ENCODE measurements around the gene TCF4.

DNA sequence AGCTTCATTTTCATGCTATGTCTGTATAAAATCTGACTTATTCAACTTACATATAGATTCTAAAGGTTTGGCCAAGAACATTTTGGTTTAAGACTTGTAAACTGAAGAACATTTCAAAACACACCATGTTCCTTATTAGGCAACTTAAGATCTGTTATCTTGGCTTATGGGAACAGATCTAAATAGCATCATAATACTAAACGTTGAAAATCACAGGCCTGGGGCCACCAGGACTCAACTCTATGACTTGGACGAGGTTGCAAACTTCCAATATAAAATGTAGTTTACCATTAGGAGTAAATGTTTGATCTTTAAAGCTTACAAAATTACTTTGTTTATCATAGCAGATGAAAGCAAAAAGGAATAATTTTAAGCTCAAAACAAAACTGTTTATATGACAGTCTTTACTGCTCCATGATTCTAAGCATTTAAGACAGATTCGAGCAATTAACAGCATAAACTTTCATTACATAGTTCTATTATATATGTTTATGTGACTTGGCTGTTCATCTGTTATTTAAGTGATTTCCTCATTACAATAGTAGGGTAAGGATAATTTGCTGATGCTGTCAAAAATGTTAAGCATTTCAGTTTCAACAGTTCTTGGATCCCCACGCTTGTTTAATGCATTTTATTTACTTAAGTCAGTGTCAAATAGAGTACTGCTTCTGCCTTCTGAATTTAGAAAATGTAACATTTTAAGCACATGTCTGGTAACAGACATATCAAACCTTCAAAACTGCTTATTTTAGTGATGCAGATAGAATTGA lies 8.3 kb downstream of the TCF4 start:
- TF ChIP-seq, protein P1, sequence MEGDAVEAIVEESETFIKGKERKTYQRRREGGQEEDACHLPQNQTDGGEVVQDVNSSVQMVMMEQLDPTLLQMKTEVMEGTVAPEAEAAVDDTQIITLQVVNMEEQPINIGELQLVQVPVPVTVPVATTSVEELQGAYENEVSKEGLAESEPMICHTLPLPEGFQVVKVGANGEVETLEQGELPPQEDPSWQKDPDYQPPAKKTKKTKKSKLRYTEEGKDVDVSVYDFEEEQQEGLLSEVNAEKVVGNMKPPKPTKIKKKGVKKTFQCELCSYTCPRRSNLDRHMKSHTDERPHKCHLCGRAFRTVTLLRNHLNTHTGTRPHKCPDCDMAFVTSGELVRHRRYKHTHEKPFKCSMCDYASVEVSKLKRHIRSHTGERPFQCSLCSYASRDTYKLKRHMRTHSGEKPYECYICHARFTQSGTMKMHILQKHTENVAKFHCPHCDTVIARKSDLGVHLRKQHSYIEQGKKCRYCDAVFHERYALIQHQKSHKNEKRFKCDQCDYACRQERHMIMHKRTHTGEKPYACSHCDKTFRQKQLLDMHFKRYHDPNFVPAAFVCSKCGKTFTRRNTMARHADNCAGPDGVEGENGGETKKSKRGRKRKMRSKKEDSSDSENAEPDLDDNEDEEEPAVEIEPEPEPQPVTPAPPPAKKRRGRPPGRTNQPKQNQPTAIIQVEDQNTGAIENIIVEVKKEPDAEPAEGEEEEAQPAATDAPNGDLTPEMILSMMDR (IDR thresholded peaks at IDR 0.05), result no peak
- no peak for TF ChIP-seq POLR2A (IDR thresholded peaks at IDR 0.05)
